NCI-H1092 (cell line): Measurements from ENCODE around the gene SUSD4.

Experiments
- DNase-seq: peaks from one replicate; lab custom pipeline; 2025; lab: John Stamatoyannopoulos, UW

Gene SUSD4

DNA sequence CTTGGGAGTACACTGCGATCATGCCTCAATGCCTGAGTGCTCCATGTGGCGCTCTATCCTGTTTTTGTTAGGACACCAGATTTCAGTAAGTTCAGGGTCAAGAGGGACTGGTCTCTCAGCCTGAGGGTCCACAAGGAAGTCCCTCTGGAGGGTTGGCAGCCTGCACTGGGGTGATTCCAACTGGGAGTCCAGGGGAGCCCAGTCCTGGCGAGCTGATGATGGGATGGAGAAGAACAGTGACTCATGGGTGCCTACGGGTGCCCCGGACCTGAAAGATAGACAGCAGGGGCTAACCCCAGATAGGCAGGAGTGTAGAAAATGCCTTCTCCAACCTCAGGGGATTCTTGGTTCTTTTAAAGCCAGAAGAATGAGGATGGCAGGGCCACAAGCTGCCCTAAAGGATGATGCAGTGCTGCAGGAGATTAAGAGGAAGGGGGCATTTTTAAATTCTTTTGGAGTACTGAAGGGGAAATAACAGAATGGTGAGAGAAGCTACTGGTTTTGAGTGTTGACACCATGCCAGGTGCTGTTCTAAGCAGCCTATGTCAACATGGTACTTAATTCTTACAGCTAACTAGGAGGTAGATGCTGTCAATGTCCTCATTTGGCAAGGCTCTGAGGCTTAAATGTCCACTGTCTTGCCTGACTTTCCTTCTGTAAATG, 152.5 kb downstream of the SUSD4 start:
- no peak for DNase-seq

GRCh38 chr1:223210788-223211120, 153.2 kb downstream of the SUSD4 start:
- no peak for DNase-seq

DNA sequence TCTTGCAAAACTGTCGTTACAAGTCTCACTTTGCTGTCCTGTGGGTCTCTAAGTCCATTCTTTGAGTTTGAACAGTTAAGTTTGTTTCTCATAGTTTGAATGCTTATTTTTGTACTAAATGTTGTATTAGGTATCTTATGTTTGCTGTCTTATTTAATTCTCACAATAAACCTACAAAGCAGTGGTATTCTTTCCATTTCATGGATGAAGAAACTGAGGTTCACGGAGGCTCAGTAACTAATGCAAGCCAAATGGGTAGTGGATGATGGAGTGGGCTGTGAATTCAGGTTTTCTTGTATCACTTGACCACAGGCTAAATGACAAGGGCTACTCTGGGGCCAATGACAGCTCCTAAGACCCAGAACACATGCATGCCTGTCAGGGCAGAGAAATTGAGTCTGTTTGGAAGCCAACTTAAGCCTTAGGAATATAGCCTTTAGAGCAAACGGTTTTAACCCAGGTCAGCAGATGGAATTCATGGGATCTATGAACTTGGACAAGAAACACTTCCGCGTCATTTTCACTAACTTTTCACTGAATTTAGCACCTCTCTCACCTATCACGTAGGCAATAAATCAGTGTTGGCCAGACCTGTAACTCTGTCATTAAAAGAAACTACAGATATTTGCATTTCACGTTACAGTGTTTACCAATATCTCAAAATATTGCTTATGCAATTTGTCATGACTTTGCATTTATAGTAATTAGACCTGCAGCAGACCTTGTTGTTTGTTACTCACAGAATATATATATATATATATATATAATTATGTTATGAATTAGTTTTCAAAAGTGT, 153.8 kb downstream of the SUSD4 start:
- DNase-seq, result no peak

- no peak for DNase-seq
Measured at GRCh38 chr1:223209293-223209898, 154.6 kb downstream of the SUSD4 start.

DNA sequence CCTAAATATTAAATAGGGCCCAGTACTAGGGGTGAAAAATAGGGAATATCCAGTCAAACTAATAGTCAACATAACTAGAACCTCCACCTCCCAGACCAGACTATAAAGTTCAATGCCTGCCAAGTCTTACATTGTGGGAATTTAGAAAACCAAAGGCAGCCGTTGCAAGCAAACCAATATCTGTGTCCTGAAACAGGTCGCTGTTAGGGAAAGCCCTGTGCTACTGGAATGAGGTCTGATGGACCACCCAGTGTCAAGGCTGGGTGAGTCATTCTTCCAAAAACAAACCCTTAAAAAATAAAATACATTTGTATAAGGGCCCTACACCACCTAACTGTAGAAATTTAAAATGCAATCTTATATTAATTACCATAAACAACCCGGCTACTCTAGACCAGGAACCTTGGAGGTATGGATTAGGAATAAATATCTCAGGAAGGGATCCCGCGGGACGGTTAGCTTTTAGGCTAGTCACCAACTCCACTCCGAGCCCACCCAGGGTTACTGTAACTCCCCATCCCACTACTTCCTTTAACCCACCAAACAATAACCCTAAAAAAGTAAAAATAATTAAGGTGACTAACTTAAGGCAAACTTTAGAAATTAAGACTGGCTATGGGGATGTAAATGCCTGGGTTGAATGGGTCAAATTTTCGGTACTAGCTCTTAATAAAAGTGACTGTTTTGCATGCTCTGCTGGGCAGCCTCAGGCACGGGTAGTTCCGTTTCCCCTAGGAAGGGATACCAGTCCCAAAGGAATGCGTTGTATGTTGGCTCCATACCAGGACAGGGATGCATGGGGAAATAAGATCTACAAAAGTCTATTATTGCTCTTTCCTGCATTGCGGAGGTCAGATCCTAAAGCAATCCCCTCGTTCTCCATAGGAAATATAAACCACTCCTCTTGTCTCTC, 155.6 kb downstream of the SUSD4 start:
- DNase-seq, result no peak

DNA sequence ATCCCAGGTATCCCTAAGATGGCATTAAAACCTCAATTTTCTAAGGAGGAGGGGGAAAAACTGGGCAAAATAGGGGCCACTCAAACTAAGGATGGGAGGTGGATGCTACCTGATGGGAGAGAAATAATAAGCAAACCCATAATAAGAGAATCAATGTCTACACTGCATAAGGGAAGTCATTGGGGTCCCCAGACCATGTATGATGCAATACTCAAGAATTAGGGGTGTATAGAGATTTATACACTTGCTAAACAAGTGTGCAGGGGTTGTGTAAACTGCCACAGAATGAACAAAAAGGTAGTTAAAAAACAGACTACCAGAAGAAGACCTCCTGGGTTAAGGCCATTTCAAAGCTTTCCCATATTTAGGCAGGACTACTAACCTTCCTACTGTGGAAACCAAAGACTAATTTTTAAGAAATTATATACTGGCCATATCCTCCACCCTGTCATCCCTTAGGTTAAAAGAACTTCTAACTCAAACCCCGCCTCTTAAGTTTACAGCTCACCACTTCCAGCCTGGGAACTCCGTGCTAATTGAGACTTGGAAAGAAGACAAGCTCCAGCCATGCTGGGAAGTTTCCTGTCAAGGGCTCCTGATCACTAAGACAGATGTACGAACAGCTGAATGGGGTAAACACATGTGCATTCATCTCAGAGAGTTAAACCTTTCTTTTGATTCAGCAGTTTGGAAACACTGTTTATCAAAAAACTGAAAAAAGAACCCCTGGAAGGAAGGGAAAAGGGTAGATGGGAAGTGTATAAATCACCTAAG, 156.5 kb downstream of the SUSD4 start:
- DNase-seq, result no peak

- DNase-seq, result no peak
Measured at GRCh38 chr1:223204424-223204823, 159.6 kb downstream of the SUSD4 start.

GRCh38 chr1:223203694-223204093, 160.3 kb downstream of the SUSD4 start:
- no peak for DNase-seq

GRCh38 chr1:223203034-223203408, 161.0 kb downstream of the SUSD4 start:
- DNase-seq, result no peak

- no peak for DNase-seq
Measured at GRCh38 chr1:223202376-223203033, 161.5 kb downstream of the SUSD4 start.

DNA sequence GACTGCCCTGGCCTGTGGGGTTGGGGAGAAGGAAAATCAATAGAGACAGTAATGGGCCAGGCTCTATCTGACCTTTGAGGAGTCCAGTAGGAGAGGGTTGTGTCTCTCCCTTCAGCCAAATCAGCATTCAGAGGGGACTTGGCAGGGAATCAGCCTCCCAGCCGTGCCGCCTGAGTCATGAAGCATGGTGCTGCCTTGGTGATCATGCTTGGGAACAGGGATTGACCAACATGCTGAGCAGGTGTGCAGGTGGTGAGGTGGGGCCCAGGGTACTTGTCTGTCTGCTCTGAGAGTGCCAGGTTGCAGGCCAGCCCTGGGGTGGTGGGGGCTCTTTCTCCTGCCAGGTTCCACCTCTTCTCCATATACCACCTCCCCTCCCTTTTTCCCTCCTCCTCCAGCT, 162.0 kb downstream of the SUSD4 start:
- no peak for DNase-seq

DNA sequence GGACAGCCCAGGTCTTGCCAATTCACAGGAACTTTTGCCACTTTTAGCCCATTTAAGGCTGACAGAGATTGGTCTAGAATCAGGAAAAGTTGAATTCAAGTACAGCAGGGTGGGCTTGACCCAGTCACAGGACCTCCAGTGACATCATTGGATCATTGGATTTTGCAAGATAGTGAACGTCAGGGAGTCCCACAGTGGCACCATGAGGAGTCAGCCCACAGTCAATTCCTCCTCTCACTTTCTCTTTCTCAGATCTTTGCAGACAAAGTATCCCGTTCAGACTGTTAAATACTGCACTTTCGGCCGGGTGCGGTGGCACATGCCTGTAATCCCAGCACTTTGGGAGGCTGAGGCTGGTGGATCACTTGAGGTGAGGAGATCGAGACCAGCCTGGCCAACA, 163.1 kb downstream of the SUSD4 start:
- DNase-seq, result no peak

DNA sequence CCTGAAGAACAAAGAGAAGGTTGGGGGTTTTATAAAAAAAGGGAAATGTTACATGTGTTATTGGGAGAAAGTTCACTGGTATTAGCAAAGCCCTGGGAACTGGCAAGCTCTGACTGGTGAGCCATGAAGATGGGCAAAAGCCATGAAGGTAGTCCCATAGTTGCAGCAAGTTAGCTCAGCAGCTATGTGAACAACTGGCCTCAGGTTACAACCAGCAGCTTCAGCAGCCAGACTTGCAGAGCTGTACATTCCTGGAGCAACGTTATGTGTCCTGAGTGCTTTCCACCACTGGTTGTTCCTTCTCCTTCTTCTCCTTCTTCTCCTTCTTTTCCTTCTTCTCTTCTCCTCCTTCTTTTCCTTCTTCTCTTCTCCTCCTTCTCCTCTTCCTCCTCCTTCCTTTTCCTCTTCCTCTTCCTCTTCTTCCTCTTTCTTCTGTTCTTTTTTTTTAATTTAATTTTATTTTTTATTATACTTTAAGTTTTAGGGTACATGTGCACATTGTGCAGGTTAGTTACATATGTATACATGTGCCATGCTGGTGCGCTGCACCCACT, 164.8 kb downstream of the SUSD4 start:
- DNase-seq, result no peak

GRCh38 chr1:223198628-223198965, 165.4 kb downstream of the SUSD4 start:
- no peak for DNase-seq

DNA sequence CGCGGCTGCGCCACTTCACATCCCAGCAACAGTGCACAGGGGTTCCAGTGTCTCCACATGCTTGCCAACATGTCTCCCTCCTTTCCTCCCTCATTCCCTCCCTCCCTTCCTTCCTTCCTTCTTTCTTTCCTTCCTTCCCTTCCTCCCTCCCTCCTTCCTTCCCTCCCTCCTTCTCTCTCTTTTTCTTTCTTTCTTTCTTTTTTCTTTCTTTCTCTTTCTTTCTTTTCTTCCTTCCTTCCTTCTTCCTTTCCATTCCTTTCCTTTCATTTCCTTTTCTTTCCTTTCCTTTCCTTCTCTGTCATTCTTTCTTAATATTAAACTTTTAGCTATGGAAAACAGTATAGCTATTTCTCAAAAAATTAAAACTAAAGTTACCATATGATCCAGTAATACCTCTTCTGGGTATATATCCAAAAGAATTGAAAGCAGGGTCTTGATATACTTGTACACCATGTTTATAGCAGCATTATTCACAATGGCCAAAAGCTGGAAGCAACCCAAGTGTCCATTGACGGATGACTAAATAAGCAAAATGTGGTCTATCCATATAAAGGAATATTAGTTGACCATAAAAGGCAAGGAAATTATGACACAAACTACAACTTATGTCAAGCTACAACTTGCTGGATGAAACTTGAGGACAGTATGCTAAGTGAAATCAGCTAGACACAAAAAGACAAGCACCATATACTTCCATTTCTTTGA, 165.9 kb downstream of the SUSD4 start:
- DNase-seq, result no peak

GRCh38 chr1:223189903-223190724, 173.9 kb downstream of the SUSD4 start:
- DNase-seq, result no peak

DNA sequence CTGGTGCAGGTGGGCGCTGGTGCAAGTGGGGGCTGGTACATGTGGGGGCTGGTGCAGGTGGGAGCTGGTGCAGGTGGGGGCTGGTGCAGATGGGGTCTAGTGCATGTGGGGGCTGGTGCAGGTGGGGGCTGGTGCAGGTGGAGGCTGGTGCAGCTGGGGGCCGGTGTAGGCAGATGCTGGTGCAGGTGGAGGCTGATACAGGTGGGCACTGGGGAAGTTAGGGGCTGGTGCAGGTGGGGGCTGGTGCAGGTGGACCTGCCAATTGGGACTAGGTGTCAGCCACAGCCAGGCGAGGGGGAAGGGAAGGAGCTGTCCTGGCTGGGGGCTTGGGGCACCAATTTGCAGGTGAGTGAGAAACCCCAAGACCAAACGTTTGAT, 174.5 kb downstream of the SUSD4 start:
- no peak for DNase-seq

DNA sequence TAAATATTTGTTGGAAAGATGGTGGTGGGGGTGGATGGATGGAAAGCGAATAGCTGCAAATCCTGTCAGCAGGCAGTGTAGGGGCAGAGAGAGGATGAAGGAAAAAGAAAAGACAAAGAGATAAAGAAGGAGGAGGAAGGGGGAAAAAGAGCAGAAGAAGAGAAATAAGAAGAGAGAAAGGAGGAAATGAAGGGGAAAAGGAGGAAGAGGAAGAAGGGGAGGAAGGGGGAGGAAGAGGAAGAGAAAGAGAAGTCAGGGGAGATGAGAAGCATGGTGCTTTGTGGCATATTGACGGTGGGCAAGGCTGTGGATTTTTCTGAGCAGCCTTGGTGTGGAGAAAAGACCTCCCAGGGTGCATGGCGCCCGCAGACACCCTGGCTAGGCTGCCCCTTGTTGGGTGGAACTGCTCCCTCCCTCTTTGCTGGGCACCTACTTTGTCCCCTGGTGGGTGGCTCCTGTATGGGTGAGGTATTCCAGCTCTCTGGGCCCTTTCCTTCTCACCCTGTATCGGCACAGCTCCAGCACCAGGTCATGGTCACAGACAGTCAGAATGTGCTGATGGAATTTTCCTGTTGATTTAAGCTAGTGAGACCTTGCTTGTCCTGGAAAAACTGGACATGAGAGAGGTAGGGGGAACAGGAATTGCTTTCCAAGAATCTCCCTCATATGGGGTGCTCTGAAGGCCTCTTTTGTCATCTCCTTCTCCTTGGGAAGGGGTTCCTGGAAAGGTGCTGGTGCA, 175.2 kb downstream of the SUSD4 start:
- no peak for DNase-seq

GRCh38 chr1:223186800-223187199, 177.2 kb downstream of the SUSD4 start:
- DNase-seq, result no peak
